Measurements from ENCODE around the gene TSPO. TPM values are rescaled to one million over a fixed set of nuclear protein-coding genes. Genes with fewer than 3 reads are reported as not detected.

Gene TSPO
- total RNA-seq, 3 donors from 2014 or later (not counting 1 experiment from before 2014, with no cell fraction given), result 52.1 to 81.7 (median 59.3) TPM

- ATAC-seq, result no peak
- no peak overlapping the region for H3K4me3 Mint-ChIP-seq
These were observed 24.7 kb upstream of the TSPO start for GRCh38 chr22:43126501-43127165.

DNA sequence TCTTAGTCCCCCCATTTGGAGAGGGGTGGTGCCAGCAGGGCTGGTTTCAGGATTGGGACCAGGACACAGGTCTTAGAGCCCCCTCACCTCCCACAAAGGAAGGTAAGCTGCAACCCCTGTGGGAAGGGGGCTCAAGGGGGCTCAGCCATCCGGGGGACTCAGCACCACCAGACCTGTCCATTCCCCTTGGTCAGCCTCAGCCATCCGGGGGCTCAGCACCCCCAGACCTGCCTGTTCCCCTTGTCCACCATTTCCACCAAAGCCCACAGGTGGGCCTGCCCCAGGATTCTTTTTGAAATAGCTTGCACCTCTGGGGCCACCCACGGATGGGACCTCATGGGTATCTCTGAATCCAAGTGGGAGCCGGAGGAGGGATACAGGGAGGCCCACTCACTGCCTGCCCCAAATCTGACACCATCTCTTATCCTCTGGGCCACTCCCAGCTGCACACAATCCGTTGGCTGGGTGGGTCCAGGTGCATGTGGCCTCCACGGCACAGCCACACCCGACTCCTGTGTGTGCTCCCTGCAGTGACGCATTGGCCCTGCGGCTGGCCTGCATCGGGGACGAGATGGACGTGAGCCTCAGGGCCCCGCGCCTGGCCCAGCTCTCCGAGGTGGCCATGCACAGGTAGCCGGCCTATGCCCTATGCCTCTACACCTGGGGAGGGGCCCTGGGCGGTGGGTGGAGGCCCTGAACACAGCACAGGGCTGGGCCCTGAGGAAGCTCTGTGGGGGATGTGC lies 24.0 kb upstream of the TSPO start:
- Mint-ChIP-seq H3K27ac (no peak overlapping the region), H3K27me3 (ENCODE audit: low read depth in 2 of 2) (no peaks in the 10 kb centered on the region), H3K9me3 (no peaks in the 10 kb centered on the region), H3K36me3 (no peaks in the 10 kb centered on the region), H3K4me3 (no peak overlapping the region), H3K4me1 (peaks cover 0 to 12% of the 10 kb centered on the region in 2 donors)
- Histone ChIP-seq H3K4me1 (ENCODE audit: control insufficient read depth, insufficient read depth, low read length) (peaks cover 20% of the 10 kb centered on the region), H3K27me3 (ENCODE audit: control insufficient read depth, insufficient read depth, low read length) (peaks cover 2% of the 10 kb centered on the region), H3K4me3 (ENCODE audit: low read length) (no peak overlapping the region), H3K36me3 (ENCODE audit: control insufficient read depth, insufficient read depth, low read length) (peaks cover 4% of the 10 kb centered on the region), H3K9me3 (ENCODE audit: control insufficient read depth, insufficient read depth, low read length) (no peaks in the 10 kb centered on the region), H3K27ac (ENCODE audit: low read length) (no peak overlapping the region)
- 87% methylated on average over 17 of the region's 17 CpGs for WGBS (ENCODE audit: insufficient coverage)
- peak in 1 of 3 donors; percentile 21 for ATAC-seq
- TF ChIP-seq, protein P1, sequence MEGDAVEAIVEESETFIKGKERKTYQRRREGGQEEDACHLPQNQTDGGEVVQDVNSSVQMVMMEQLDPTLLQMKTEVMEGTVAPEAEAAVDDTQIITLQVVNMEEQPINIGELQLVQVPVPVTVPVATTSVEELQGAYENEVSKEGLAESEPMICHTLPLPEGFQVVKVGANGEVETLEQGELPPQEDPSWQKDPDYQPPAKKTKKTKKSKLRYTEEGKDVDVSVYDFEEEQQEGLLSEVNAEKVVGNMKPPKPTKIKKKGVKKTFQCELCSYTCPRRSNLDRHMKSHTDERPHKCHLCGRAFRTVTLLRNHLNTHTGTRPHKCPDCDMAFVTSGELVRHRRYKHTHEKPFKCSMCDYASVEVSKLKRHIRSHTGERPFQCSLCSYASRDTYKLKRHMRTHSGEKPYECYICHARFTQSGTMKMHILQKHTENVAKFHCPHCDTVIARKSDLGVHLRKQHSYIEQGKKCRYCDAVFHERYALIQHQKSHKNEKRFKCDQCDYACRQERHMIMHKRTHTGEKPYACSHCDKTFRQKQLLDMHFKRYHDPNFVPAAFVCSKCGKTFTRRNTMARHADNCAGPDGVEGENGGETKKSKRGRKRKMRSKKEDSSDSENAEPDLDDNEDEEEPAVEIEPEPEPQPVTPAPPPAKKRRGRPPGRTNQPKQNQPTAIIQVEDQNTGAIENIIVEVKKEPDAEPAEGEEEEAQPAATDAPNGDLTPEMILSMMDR (IDR thresholded peaks at IDR 0.05), result no peak
- intact Hi-C loops (cut with micrococcal nuclease), result no loop called here
- no peak for DNase-seq

More at GRCh38 chr22:43126501-43127165, 24.7 kb upstream of the TSPO start:
- Mint-ChIP-seq H3K36me3 (no peaks in the 10 kb centered on the region), H3K27me3 (ENCODE audit: low read depth in 2 of 2) (no peaks in the 10 kb centered on the region), H3K9me3 (no peaks in the 10 kb centered on the region), H3K27ac (no peak overlapping the region), H3K4me1 (peaks cover 0 to 12% of the 10 kb centered on the region in 2 donors)
- Histone ChIP-seq H3K4me1 (ENCODE audit: control insufficient read depth, insufficient read depth, low read length) (peaks cover 25% of the 10 kb centered on the region), H3K27me3 (ENCODE audit: control insufficient read depth, insufficient read depth, low read length) (peaks cover 2% of the 10 kb centered on the region), H3K36me3 (ENCODE audit: control insufficient read depth, insufficient read depth, low read length) (peaks cover 2% of the 10 kb centered on the region), H3K9me3 (ENCODE audit: control insufficient read depth, insufficient read depth, low read length) (no peaks in the 10 kb centered on the region), H3K27ac (ENCODE audit: low read length) (no peak overlapping the region), H3K4me3 (ENCODE audit: low read length) (no peak overlapping the region)
- no peak for DNase-seq
- 60% methylated on average over 5 of the region's 5 CpGs for WGBS (ENCODE audit: insufficient coverage)
- TF ChIP-seq, protein P1 (IDR thresholded peaks at IDR 0.05), result no peak
- intact Hi-C loops (cut with micrococcal nuclease), result no loop called here

- no peak overlapping the region for H3K4me3 ChIP-seq (ENCODE audit: low read length)
- H3K9me3 ChIP-seq (ENCODE audit: control insufficient read depth, insufficient read depth, low read length), result no peaks in the 10 kb centered on the region
- Mint-ChIP-seq H3K27me3 (ENCODE audit: low read depth in 2 of 2) (no peaks in the 10 kb centered on the region), H3K36me3 (no peaks in the 10 kb centered on the region), H3K9me3 (no peaks in the 10 kb centered on the region), H3K4me1 (peaks cover 0 to 12% of the 10 kb centered on the region in 2 donors), H3K27ac (no peak overlapping the region), H3K4me3 (no peak overlapping the region)
- H3K27me3 ChIP-seq (ENCODE audit: control insufficient read depth, insufficient read depth, low read length), result peaks cover 2% of the 10 kb centered on the region
- ATAC-seq (no peak), DNase-seq (no peak)
- peaks cover 20% of the 10 kb centered on the region for H3K4me1 ChIP-seq (ENCODE audit: control insufficient read depth, insufficient read depth, low read length)
- intact Hi-C loops (cut with micrococcal nuclease), result no loop called here
- TF ChIP-seq, protein P1 (IDR thresholded peaks at IDR 0.05), result no peak
- no peak overlapping the region for H3K27ac ChIP-seq (ENCODE audit: low read length)
- peaks cover 7% of the 10 kb centered on the region for H3K36me3 ChIP-seq (ENCODE audit: control insufficient read depth, insufficient read depth, low read length)
- WGBS (ENCODE audit: insufficient coverage), result 12% methylated on average over 13 of the region's 13 CpGs
These were observed 23.2 kb upstream of the TSPO start for GRCh38 chr22:43128116-43128515.
